ENCODE measurements around the gene PRRG4.

PRRG4 gene

DNA sequence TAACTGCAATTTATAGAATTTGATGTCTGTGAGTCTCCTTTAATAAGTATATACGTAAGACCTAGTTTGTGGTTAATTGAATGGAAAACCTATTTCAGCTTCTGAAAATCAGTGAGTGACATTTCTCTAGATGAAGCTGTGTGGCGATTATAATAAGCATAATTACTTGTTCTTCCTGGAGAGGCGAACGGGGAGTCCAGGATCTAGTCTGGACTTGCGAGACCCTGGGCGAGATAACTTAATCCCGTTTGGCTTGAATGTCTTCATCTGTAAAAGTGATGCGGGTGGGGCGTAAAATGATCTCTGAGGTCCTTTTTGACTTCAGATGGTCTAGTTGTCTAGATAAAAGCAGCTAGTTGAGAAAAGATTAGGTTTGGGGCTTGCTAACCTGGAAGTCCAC, 1.1 kb downstream of the PRRG4 start:
- no peak overlapping the region for H2AFZ ChIP-seq (ENCODE audit: low read depth)
- no peak overlapping the region for H3K9ac ChIP-seq
- no peaks in the 10 kb centered on the region for H3K36me3 ChIP-seq (ENCODE audit: insufficient read depth)
- H3K27ac ChIP-seq, result no peak overlapping the region
- H3K4me1 ChIP-seq (ENCODE audit: low read depth, poor library complexity, severe bottlenecking), result peaks cover 8% of the 10 kb centered on the region
- no peaks in the 10 kb centered on the region for H4K20me1 ChIP-seq (ENCODE audit: insufficient read depth)
- no peak overlapping the region for H3K4me2 ChIP-seq
- H3K27me3 ChIP-seq (ENCODE audit: insufficient read depth, low read depth), result no peaks in the 10 kb centered on the region
- no peaks in the 10 kb centered on the region for H3K79me2 ChIP-seq (ENCODE audit: insufficient read depth, low read depth)
- H3K4me3 ChIP-seq (IDR thresholded peaks at IDR 0.05; ENCODE audit: insufficient read depth, low read depth, low read length), result no peak overlapping the region
- TF ChIP-seq, protein P1, sequence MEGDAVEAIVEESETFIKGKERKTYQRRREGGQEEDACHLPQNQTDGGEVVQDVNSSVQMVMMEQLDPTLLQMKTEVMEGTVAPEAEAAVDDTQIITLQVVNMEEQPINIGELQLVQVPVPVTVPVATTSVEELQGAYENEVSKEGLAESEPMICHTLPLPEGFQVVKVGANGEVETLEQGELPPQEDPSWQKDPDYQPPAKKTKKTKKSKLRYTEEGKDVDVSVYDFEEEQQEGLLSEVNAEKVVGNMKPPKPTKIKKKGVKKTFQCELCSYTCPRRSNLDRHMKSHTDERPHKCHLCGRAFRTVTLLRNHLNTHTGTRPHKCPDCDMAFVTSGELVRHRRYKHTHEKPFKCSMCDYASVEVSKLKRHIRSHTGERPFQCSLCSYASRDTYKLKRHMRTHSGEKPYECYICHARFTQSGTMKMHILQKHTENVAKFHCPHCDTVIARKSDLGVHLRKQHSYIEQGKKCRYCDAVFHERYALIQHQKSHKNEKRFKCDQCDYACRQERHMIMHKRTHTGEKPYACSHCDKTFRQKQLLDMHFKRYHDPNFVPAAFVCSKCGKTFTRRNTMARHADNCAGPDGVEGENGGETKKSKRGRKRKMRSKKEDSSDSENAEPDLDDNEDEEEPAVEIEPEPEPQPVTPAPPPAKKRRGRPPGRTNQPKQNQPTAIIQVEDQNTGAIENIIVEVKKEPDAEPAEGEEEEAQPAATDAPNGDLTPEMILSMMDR (conservative IDR thresholded peaks at IDR 0.05; ENCODE audit: low read depth, low read length), result no peak

DNA sequence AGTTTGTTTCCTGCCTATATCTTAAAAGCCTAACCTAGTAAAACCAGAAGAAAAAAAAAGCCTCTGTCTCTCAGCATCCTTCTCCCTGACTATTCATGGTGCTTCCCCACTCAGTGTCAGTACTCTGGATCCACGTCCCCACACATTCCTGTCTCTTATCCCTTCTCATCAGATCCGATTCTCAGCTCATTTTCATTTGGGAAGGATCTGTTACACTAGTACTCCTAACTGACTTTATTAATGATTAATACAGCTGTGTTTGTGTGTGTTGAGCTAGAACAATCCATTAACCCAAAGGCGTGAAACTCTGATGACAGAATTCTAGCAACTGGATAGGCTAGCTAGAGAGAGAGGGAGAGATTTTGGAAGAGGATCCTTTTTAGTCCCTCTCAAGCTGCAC, 1.5 kb downstream of the PRRG4 start:
- Histone ChIP-seq H2AFZ (ENCODE audit: low read depth) (no peak overlapping the region), H3K27me3 (ENCODE audit: insufficient read depth, low read depth) (no peaks in the 10 kb centered on the region), H3K27ac (no peak overlapping the region), H3K4me2 (no peak overlapping the region), H3K4me3 (IDR thresholded peaks at IDR 0.05; ENCODE audit: insufficient read depth, low read depth, low read length) (no peak overlapping the region), H3K36me3 (ENCODE audit: insufficient read depth) (no peaks in the 10 kb centered on the region), H3K9ac (no peak overlapping the region), H3K4me1 (ENCODE audit: low read depth, poor library complexity, severe bottlenecking) (peaks cover 8% of the 10 kb centered on the region), H3K79me2 (ENCODE audit: insufficient read depth, low read depth) (no peaks in the 10 kb centered on the region), H4K20me1 (ENCODE audit: insufficient read depth) (no peaks in the 10 kb centered on the region)
- TF ChIP-seq, protein P1 (conservative IDR thresholded peaks at IDR 0.05; ENCODE audit: low read depth, low read length), result no peak

DNA sequence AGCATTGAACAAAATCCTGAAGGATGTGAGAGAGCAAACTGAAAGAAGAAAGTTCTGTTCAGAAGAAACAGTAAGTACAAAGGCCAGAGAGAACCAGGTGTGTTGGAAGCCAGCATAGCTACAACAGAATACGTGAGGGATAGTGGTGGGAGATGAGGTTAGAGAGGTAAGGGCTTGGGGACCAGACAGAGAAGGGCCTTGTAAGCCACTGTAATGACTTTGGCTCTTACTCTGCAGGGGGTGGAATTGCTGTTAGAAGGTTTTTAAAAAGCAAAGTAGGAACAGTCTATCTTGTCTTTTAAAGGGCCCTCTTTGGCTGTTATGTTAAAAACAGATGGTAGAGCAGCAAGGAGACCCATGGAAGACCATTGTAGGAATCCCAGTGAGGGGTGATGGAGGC, 4.2 kb downstream of the PRRG4 start:
- Histone ChIP-seq H3K27ac (no peak overlapping the region), H3K9ac (no peak overlapping the region), H3K27me3 (ENCODE audit: insufficient read depth, low read depth) (no peaks in the 10 kb centered on the region), H2AFZ (ENCODE audit: low read depth) (no peak overlapping the region), H3K4me3 (IDR thresholded peaks at IDR 0.05; ENCODE audit: insufficient read depth, low read depth, low read length) (no peak overlapping the region), H4K20me1 (ENCODE audit: insufficient read depth) (no peaks in the 10 kb centered on the region), H3K79me2 (ENCODE audit: insufficient read depth, low read depth) (no peaks in the 10 kb centered on the region), H3K4me1 (ENCODE audit: low read depth, poor library complexity, severe bottlenecking) (peaks cover 3% of the 10 kb centered on the region), H3K4me2 (no peak overlapping the region), H3K36me3 (ENCODE audit: insufficient read depth) (no peaks in the 10 kb centered on the region)
- TF ChIP-seq, protein P1 (conservative IDR thresholded peaks at IDR 0.05; ENCODE audit: low read depth, low read length), result no peak

DNA sequence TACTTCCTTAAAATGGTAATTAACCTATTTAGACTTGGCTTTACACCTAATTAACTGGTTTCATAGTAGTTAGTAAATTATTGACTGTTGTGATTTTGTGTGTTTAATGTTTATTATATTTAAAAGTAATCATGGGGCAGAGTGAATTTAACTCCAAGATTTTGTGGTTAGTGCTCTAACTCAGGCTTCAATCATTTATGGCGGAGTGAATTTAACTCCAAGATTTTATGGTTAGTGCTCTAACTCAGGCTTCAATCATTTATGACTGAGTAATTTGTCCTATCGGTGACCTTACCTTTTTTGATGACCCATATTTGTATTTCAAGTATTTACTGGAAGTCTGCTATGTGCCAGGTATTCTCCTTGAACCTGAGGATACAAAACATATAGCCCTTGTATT, 7.2 kb downstream of the PRRG4 start:
- TF ChIP-seq, protein P1 (conservative IDR thresholded peaks at IDR 0.05; ENCODE audit: low read depth, low read length), result no peak

More for the DNA sequence above, 7.2 kb downstream of the PRRG4 start:
- no peak overlapping the region for H3K27ac ChIP-seq
- no peaks in the 10 kb centered on the region for H3K79me2 ChIP-seq (ENCODE audit: insufficient read depth, low read depth)
- no peak overlapping the region for H3K4me3 ChIP-seq (IDR thresholded peaks at IDR 0.05; ENCODE audit: insufficient read depth, low read depth, low read length)
- no peaks in the 10 kb centered on the region for H4K20me1 ChIP-seq (ENCODE audit: insufficient read depth)
- no peak overlapping the region for H2AFZ ChIP-seq (ENCODE audit: low read depth)
- no peaks in the 10 kb centered on the region for H3K36me3 ChIP-seq (ENCODE audit: insufficient read depth)
- H3K27me3 ChIP-seq (ENCODE audit: insufficient read depth, low read depth), result no peaks in the 10 kb centered on the region
- H3K4me2 ChIP-seq, result no peak overlapping the region
- no peak overlapping the region for H3K9ac ChIP-seq
- H3K4me1 ChIP-seq (ENCODE audit: low read depth, poor library complexity, severe bottlenecking), result no peaks in the 10 kb centered on the region

Measured in KMS-11 (cell line).